ENCODE measurements around the gene CPHXL2.
A peak's percentile ranks its signal among the peaks of the same experiment; 100 is the strongest.

The CPHXL2 gene

DNA sequence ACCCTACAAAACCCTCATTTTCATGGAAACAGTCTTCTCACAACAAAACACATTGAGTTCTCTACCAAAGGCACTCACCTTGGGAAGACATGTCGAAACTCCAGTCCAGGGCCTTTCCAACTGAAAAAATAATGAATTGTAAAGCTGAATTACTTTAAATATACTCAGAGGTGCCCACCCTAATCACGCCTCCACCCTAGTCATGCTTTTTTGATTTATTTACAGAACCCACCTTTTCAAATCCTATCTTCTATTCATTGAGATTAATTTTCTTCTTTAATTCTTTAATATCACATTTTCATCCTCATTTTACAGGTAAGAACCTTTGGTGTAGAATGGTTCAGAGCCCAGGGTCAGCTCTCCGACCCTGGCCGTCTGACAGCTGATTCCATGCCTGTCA lies at the start of gene CPHXL2:
TSS of gene CPHXL2 (minus strand) at position 101 of the 400 bp plus-strand sequence. CDS start at position 91, 10 bp downstream.
- no peak for DNase-seq (ENCODE audit: low read depth in 3 of 3, low spot score in 1 of 3)

DNA sequence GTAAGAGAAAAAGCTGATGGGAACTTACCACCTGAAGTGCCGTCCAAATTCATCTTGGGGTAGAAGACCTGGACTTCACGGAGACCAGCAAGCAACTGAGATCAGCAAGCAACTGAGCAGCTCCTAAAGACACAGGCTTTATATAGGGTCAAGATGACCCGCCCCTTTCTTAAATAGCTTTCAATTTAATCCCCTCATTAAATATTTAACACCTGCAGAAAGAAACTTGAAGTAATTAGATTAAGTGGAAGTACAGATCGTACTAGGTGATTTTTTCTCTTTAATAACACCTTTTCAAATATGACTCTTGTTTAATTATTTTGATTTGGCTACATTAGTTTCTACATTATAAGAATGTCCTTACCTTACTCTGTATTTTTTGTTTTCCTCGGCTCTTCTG lies 49.6 kb upstream of the CPHXL2 start, which contains the start of gene CPHXL:
TSS of gene CPHXL (minus strand) at position 101 of the 400 bp plus-strand sequence. CDS start at position 53, 48 bp downstream.
- no peak for DNase-seq (ENCODE audit: low read depth in 3 of 3, low spot score in 1 of 3)

DNA sequence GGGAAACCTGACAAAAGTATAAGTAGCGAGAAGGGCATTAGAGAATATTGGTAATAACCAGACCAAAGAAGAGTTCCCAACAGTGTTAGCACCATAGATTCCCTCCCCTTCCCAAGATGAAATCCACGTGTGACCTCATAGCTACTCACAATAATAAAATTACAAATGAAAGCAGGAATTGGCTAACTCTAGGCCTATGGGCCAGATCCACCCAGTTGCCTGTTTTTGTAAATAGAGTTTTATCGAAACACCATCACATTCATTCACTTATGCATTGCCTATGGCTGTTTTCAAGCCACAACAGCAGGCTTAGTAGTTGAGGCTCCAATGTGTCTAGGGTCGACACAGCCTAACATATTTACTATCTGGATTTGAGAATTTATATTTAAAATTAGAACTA lies 41.6 kb upstream of the CPHXL2 start:
- no peak for DNase-seq (ENCODE audit: low read depth in 3 of 3, low spot score in 1 of 3)

DNA sequence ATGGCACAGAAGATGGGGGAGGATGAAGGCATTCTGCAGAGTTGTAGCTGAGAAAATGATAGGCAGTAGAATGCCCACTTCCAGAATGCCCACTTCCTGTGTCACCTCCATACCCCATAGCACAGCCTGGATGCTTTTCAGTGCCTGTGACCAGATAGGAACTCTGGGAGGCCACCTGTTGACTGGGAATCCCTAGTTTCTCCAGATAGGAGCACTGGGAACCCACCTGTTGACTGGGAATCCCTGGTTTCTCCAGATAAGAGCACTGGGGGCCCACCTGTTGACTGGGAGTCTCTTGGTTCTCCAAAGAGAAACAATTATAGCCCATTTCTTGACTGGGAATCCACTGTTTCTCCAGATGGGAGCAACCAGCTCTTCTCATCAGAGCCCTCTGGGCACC lies 37.9 kb upstream of the CPHXL2 start:
- no peak for DNase-seq (ENCODE audit: low read depth in 3 of 3, low spot score in 1 of 3)

DNA sequence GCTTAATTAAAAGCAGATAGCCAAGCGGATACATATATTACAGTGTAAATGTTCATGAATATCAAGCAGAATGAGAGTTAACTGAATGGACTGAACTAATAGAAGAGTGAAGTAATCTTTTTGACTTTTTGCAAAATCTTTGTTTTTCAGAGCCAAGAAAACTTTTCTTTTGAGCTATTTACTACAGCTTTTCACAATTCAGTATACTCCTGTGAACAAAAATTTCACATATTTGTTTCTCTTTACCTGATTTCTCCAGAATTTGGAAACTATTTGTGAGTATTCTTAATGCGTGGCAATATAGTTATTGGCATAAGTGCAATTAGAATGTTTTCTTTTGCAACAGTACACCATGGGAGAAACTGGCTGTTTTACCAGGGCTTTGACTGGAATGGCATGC lies 33.5 kb upstream of the CPHXL2 start:
- no peak for DNase-seq (ENCODE audit: low read depth in 3 of 3, low spot score in 1 of 3)

DNA sequence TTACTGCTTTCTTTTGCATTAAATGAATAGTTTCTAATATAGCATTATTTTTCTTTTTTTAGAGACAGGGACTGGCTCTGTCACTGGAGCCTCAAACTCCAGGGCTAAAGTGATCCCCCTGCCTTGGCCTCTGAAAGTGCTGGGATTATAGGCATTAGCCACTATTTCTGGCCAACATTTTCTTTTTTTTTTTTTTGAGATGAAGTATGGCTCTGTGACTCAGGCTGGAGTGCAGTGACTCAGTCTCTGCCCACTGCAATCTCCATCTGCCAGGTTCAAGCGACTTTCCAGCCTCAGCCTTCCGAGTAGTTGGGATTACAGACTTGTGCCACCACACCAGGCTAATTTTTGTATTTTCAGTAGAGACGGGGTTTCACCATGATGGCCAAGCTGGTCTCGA lies 26.5 kb upstream of the CPHXL2 start:
- DNase-seq (ENCODE audit: low read depth in 3 of 3, low spot score in 1 of 3), result no peak

DNA sequence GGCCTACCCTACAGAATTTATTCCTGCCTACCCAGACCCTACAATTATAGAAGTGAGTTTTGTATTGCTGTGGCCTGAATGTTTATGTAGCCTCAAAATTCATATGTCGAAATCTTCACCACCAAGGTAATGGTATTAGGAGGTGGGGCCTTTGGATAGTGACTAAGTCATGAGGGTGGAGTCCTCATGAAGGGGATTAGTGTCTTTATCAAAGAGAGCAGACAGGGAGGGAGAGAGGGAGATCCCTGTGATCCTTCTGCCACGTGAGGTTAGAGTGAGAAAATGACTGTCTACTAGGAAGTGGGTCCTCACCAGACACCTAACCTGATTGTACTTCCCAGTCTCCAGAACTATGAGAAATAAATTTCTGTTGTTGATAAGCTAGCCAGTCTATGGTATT lies 25.4 kb upstream of the CPHXL2 start:
- DNase-seq (ENCODE audit: low read depth in 3 of 3, low spot score in 1 of 3), result no peak

DNA sequence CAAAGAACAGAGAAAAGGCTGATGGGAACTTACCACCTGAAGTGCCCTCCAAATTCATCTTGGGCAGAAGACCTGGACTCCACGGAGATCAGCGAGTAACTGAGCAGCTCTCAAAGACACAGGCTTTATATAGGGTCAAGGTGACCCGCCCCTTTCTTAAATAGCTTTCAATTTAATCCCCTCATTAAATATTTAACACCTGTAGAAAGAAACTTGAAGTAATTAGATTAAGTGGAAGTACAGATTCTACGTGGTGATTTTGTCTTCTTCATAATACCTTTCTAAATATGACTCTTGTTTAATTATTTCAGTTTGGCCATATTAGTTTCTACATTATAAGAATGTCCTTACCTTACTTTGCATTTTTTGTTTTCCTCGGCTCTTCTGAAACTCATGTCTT lies 24.6 kb upstream of the CPHXL2 start, which contains the start of gene DUXB:
TSS of gene DUXB (minus strand) at position 101 of the 400 bp plus-strand sequence. CDS start at position 58, 43 bp downstream.
- DNase-seq (ENCODE audit: low read depth in 3 of 3, low spot score in 1 of 3), result no peak

DNA sequence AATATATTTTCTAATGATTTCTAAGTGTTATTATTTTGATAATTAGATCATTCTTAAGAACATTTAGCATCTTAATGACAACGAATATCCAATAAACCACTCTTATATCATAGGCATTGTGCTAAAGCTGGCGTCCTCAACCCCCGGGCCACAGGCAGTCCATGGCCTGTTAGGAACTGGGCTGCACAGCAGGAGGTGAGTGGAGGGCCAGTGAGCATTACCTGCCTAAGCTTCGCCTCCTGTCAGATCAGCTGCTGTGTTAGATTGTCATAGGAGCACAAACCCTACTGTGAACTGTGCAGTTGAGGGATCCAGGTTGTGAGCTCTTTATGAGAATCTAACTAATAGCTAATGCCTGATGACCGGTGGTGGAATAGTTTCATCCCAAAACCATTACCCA lies 20.8 kb upstream of the CPHXL2 start:
- DNase-seq (ENCODE audit: low read depth in 3 of 3, low spot score in 1 of 3), result no peak

DNA sequence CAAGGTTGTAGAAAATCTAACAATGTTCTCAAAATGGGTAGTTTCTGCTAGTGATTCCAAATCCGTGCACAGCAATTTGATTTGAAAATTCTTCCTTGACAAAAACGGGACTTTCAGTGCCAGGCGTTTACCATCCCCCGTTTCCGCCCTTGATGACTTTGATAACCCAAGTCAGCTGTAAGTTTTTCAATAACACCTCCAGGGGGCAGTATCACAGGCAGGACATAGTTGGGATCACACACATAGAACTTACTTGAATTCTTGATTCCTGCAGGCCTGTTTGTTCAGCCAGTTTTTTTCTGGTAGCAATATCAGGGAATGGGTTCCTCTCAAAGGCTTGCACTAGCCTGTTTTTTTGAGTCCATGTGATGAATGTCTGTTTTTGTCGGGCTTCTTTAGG lies 18.9 kb upstream of the CPHXL2 start:
- no peak for DNase-seq (ENCODE audit: low read depth in 3 of 3, low spot score in 1 of 3)

DNA sequence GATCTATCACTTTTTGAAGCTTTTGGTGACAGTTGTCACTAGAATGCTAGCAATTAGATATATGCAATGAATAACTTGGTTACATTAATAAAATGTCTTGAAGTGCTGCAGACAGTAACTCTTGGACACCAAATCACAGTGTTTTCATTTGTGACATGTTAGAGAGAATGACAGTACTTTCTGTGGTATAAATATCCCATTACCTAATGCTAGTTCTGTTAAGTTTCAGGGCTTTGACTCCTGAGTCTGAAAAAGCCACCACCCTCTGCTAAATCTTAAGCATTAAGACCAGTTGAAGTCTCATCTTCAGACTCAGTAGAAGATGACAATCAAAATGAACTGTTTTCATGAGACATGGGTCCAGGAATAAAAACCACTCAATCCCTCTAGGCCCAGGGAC lies 10.6 kb upstream of the CPHXL2 start:
- DNase-seq (ENCODE audit: low read depth in 3 of 3, low spot score in 1 of 3), result no peak

DNA sequence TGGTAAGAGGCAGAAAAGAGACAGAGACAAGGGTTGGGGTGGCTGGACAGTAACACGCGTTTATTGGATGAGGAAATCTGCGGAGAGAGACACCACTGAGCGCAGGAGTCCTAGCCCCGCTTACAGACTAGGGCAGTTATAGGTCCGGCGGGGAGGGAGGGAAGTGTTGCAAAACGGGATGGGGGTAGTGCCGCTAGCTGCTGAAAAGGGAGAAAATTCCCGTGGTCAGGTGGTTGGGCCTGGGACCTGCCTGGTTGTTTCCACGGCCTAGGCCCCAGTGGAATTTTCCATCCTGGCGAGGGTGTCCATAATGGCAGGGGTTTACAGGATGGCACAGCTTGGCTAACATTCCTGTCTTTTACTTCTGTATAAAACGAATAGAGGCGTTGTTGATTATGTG lies 5.5 kb upstream of the CPHXL2 start:
- no peak for DNase-seq (ENCODE audit: low read depth in 3 of 3, low spot score in 1 of 3)

DNA sequence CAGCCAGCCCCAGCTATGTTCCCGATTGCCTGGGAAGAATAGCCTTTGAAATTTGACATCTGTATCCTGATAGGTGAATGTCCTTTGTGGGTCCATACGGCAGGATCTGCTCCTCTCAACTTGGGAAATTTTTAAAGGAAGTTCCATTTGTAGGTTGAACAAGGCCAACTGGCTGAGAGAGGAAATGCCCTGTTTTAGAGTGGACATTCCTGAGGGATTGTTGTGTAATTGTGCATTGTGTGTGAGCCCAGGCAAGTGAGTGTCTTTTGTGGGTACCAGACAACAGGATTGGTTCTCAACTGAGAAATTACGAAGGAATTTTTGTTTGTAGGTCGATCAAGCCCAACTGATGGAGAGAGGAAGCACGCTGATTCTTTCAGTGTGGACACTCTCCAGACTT lies 2.6 kb upstream of the CPHXL2 start:
- DNase-seq (ENCODE audit: low read depth in 3 of 3, low spot score in 1 of 3), result no peak

DNA sequence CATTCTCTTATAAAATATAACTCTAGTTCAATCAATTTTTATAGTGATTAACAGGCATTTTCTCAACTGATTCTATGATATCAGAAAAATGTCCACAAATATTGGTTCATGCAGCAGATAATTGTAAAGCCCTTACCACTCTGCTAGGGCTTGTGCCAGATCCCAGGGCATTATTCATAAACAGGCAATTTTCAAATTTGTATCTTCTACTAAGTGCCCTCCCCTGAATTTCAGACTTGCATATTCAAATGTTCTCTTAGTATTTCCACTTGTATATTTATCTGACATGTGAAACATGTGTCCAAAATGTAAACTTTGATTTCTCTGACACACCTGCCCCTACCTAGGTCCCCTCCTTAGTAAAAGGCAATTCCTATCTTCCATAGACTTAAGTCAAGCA lies 9.3 kb downstream of the CPHXL2 start:
- no peak for DNase-seq (ENCODE audit: low read depth in 3 of 3, low spot score in 1 of 3)

DNA sequence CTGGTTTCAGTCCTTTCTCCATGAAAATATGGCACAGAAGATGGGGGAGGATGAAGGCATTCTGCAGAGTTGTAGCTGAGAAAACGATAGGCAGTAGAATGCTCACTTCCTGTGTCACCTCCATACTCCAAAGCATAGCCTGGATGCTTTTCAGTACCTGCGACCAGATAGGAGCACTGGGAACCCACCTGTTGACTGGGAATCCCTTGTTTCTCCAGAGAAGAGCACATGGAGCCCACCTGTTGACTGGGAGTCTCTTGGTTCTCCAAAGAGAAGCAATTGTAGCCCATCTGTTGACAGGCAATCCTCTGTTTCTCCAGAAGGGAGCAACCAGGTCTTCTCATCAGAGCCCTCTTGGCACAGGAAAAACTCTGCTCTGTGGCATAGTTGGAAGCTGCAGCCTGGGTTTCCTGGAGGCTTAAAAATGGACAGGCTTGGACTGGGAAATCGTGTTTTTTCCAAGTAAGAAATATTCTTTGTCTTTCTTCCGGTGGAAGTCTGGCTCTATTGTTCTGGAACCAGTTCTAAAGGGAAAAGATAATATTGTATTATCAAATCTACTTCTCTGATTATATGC lies 16.0 kb downstream of the CPHXL2 start:
- DNase-seq (ENCODE audit: low read depth in 3 of 3, low spot score in 1 of 3), result no peak

DNA sequence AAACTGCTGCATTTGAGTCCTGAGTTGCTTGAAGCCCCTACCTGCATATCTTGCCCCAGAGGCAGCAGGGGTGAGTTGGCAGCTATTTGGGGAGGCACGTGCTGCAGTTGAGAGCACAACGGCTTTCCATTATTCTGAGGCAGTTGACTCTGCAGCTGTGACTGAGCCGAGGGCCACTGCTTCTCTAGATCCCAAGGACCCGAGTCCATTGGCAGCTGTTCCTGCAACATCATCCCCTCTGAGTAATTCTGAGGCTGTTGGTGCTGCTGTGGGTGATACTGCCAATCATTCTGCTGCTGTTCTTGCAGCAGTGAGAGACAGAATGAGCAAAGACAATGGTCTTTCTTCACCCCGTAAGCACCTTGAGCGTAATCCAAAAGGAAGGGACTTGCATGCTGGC lies 16.5 kb downstream of the CPHXL2 start:
- no peak for DNase-seq (ENCODE audit: low read depth in 3 of 3, low spot score in 1 of 3)

DNA sequence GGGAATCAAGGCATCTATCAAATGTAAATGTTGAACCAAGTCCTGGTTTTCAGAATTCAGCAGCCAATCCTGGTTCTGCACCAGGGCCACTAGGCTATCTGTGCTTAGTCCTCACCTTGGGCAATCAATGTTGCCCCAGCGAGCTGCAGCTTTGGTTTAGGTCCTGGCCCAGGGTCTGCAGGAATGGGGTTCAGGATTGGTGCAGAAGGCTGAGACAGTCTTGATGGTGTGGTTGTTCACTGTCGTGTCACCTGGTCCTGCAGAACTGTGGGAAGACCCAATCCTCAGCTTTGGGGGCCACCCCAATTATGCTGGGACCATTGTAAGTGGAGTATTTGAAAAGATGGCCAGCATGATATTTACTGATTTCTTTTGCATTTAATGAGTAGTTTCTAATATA lies 18.6 kb downstream of the CPHXL2 start:
- DNase-seq (ENCODE audit: low read depth in 3 of 3, low spot score in 1 of 3), result no peak

DNA sequence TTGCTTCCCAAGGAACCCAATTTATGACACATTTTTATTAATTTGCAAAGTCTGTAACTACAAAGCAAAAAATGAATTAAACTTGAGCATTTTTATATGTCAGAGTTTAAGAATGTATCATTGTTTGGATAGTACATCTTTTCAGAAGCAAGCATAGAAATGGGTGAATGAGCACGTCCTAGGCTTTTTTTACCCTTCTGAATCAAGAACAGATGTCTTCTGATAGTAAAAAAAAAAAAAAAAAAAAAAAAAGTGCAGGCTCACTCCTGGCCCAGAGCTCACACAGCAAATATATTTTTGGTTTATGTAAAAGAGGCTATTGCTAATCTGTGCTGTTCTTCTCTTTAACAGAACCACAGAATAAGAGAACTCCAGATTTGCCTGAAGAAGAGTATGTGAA lies 22.9 kb downstream of the CPHXL2 start:
- no peak for DNase-seq (ENCODE audit: low read depth in 3 of 3, low spot score in 1 of 3)

DNA sequence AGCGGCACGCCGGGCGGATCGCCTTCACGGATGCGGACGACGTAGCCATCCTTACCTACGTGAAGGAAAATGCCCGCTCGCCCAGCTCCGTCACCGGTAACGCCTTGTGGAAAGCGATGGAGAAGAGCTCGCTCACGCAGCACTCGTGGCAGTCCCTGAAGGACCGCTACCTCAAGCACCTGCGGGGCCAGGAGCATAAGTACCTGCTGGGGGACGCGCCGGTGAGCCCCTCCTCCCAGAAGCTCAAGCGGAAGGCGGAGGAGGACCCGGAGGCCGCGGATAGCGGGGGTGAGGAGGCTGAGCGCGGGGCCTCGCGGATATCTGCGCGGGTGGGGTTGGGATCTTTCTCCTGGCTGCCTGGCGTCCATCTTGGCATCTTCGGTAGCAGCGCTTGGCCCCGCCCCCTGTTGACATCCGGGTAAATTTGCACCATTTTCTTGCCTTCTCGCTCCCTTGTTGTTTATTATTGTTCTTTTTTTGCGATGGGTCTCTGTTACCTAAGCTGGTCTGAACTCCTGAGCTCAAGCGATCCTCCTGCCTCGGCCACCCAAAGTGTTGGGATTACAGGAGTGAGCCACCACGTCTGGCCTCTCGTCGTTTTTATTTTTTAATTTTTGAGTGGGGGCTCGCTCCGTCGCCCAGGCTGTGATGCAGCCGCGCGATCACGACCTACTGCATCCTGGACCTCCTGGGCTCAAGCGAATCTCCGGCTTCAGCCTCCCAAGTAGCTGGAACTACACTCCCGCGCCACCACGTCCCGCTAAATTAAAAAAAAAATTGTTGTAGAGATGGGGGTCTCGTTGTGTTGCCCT lies 28.3 kb downstream of the CPHXL2 start:
- DNase-seq (ENCODE audit: low read depth in 3 of 3, low spot score in 1 of 3), result peak; percentile 53 to 77 (median 62)

DNA sequence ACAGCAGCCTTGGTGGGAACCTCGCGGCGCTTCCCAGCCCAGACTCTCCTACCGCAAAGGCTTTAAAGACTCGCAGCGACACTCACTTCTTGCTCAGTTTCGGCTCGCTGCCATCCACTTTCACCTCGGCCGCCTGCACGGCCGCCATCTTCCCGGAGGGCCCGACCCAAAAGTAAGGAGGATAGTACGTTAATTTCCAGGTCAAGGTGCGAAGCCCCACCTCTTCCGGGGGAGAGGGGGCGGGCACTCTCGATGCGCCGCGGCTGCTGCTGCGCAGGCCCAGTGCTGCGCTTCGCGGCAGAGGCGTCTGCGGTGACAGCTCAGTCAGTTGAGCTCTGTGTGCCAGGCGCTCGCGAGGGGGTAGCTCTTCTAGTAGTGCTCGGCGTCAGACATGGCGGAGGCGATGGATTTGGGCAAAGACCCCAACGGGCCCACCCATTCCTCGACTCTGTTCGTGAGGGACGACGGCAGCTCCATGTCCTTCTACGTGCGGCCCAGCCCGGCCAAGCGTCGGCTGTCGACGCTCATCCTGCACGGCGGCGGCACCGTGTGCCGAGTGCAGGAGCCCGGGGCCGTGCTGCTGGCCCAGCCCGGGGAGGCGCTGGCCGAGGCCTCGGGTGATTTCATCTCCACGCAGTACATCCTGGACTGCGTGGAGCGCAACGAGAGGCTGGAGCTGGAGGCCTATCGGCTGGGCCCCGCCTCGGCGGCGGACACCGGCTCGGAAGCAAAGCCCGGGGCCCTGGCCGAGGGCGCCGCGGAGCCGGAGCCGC lies 29.1 kb downstream of the CPHXL2 start, which contains the start of the genes KARS1 and TERF2IP:
TSS of gene KARS1 (minus strand) at position 174 of the 773 bp plus-strand sequence. CDS start at position 148, 26 bp downstream.
TSS of gene TERF2IP (plus strand) at position 282 of the 773 bp plus-strand sequence. CDS start at position 392, 110 bp downstream.
- peak; percentile 76 to 89 (median 87) for DNase-seq (ENCODE audit: low read depth in 3 of 3, low spot score in 1 of 3)

DNA sequence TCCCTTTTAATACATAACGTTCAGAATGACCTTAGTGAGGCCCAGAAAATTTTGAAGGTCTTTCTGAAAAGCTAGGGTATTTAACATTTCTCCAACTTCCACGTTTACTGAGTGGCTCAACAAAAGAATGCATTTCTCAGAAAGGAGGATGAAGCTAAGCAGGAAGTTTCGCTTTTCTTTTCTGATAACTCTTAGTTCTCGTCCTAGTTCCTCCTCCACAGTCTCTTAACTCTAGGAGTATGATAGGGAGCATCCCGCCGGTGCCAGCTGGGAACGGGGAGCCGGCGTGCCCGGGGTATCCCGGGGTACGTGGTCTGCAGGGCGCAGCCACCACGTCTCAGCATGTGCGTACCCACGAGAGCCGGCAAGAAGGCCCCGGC lies 29.7 kb downstream of the CPHXL2 start:
- no peak for DNase-seq (ENCODE audit: low read depth in 3 of 3, low spot score in 1 of 3)

Data from stimulated activated CD4-positive, alpha-beta T cell treated with anti-CD3 and anti-CD28 coated beads, TNF-alpha, amount 100 ng/mL, for 1 hour (primary cell).